Suprapubic skin (tissue), 4 donors: ENCODE results near the gene CD79A.

Experiments used
- EP300 ChIP-seq: sonication (generic); formaldehyde crosslinking; IDR thresholded peaks from one replicate; pipeline ENCODE4 v1.6.1; 2017; ENCODE audit warnings: antibody characterized with exemption
- POLR2A ChIP-seq, 2 donors: fragments of 450-650 bp; IDR thresholded peaks; one replicate each; pipeline ENCODE4 v1.6.1; 2017; ENCODE audit warnings: antibody characterized with exemption in 2 of 2, mild to moderate bottlenecking in 2 of 2, moderate library complexity in 2 of 2
- POLR2AphosphoS5 ChIP-seq, 3 donors: sonication (generic); formaldehyde crosslinking; IDR thresholded peaks; one replicate each; pipeline ENCODE4 v1.6.1; 2017; ENCODE audit warnings: antibody characterized with exemption in 3 of 3
- TF ChIP-seq, protein P1 (sequence below), 2 donors: fragments of 200-600 bp in 1 of 2; fragments of 450-650 bp in 1 of 2; sonication (generic) in 1 of 2; IDR thresholded peaks; one replicate each; pipeline ENCODE4 v1.5.1; 2016 to 2019; ENCODE audit warnings: antibody characterized with exemption in 2 of 2, mild to moderate bottlenecking in 1 of 2, moderate library complexity in 1 of 2

DNA sequence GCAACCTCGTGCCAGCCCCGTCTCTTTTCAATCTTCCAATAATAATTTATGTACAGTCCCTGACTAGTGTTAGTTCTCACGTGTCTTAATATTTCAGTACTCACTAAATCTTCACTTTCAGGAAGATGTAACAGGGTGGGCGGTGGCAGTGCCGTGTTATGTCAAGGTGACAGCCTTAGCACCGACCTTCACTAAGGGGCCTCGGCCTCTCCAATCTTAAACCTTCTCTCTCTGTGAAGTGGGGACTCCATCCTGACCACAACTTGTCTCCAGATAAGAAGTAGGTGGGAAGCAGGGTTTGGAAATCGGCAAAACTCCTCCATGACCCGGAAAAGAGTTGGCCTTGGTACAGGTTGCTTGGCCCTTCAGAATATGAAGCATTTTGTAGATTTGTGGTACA, 15.2 kb upstream of the CD79A start:
- TF ChIP-seq, protein P1, sequence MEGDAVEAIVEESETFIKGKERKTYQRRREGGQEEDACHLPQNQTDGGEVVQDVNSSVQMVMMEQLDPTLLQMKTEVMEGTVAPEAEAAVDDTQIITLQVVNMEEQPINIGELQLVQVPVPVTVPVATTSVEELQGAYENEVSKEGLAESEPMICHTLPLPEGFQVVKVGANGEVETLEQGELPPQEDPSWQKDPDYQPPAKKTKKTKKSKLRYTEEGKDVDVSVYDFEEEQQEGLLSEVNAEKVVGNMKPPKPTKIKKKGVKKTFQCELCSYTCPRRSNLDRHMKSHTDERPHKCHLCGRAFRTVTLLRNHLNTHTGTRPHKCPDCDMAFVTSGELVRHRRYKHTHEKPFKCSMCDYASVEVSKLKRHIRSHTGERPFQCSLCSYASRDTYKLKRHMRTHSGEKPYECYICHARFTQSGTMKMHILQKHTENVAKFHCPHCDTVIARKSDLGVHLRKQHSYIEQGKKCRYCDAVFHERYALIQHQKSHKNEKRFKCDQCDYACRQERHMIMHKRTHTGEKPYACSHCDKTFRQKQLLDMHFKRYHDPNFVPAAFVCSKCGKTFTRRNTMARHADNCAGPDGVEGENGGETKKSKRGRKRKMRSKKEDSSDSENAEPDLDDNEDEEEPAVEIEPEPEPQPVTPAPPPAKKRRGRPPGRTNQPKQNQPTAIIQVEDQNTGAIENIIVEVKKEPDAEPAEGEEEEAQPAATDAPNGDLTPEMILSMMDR (IDR thresholded peaks at IDR 0.05) = no peak
- TF ChIP-seq POLR2AphosphoS5 (IDR thresholded peaks at IDR 0.05) (no peak), EP300 (no peak), POLR2A (IDR thresholded peaks at IDR 0.05) (no peak)
